Measurements from ENCODE around the gene NLRP6. TPM values are rescaled to one million over a fixed set of nuclear protein-coding genes. Genes with fewer than 3 reads are reported as not detected.

The NLRP6 gene
- polyA plus RNA-seq, 2 of the 4 experiments (the other 2 are of a cell fraction) = 0.03 TPM; not detected in 1

- ATAC-seq (no peak), DNase-seq (ENCODE audit: low read depth in 1 of 2, low spot score in 1 of 2) (no peak), FAIRE-seq (no peak)
- peaks cover 7% of the 10 kb centered on the region for H3K4me1 ChIP-seq
- no peak overlapping the region for H3K4me3 ChIP-seq
- no peak overlapping the region for H3K27ac ChIP-seq
- ChIA-PET CTCF (interaction anchor here (0.8 to 2.4 kb wide), 4 partner anchors 10 to 78 kb away, joined by 3 to 9 read pairs (median 4); no protein-coding TSS in a partner anchor), POLR2A (no interaction called here)
- peaks cover 6% of the 10 kb centered on the region; the same call in 2 of the 3 replicates for H3K9me3 ChIP-seq
- 76% methylated on average over 17 of the region's 18 CpGs for WGBS (ENCODE audit: missing lambda C conversion rate)
- H3K4me2 ChIP-seq = no peak overlapping the region
- no peak for TF ChIP-seq CBX8 (IDR thresholded peaks at IDR 0.05)
- TF ChIP-seq BHLHE40 (IDR thresholded peaks at IDR 0.05; ENCODE audit: low read depth, low read length) = no peak
- TF ChIP-seq CHD4 (IDR thresholded peaks at IDR 0.05; ENCODE audit: borderline replicate concordance) = no peak
- TF ChIP-seq HOXA7 (CRISPR knock-in tag; IDR thresholded peaks at IDR 0.05) = no peak
- TF ChIP-seq NPAS2 (CRISPR knock-in tag; IDR thresholded peaks at IDR 0.05; ENCODE audit: borderline replicate concordance) = no peak
- no peak for TF ChIP-seq EHF (CRISPR knock-in tag; IDR thresholded peaks at IDR 0.05)
- no peak for TF ChIP-seq GATA3 (IDR thresholded peaks at IDR 0.05; ENCODE audit: borderline replicate concordance)
- no peak for TF ChIP-seq HMGXB4 (CRISPR knock-in tag; IDR thresholded peaks at IDR 0.05; ENCODE audit: borderline replicate concordance)
- no peak for TF ChIP-seq ZC3H11A (IDR thresholded peaks at IDR 0.05)
- TF ChIP-seq MAFK (IDR thresholded peaks at IDR 0.05; ENCODE audit: partially characterized antibody) = no peak
- TF ChIP-seq RFX5 (IDR thresholded peaks at IDR 0.05) = no peak
- TF ChIP-seq HOXB5 (CRISPR knock-in tag; IDR thresholded peaks at IDR 0.05) = no peak
- TF ChIP-seq ZFP36 (IDR thresholded peaks at IDR 0.05; ENCODE audit: borderline replicate concordance, partially characterized antibody) = no peak
- no peak for TF ChIP-seq CTCF (IDR thresholded peaks at IDR 0.05)
- TF ChIP-seq SREBF2 (IDR thresholded peaks at IDR 0.05) = no peak
- TF ChIP-seq MAZ (IDR thresholded peaks at IDR 0.05; ENCODE audit: borderline replicate concordance, low read depth, low read length) = no peak
- no peak for TF ChIP-seq RARB (CRISPR knock-in tag; IDR thresholded peaks at IDR 0.05)
These were observed 7.5 kb upstream of the NLRP6 start for GRCh38 chr11:270451-271318.

GRCh38 chr11:271319-271715, 6.9 kb upstream of the NLRP6 start:
- Histone ChIP-seq H3K4me2 (no peak overlapping the region), H3K27ac (no peak overlapping the region), H3K4me3 (no peak overlapping the region), H3K4me1 (peaks cover 7% of the 10 kb centered on the region), H3K9me3 (no peaks in the 10 kb centered on the region; the same call in 2 of the 3 replicates)
- ChIA-PET CTCF (interaction anchor here (0.8 to 2.4 kb wide), 4 partner anchors 9 to 77 kb away, joined by 3 to 9 read pairs (median 4); no protein-coding TSS in a partner anchor), POLR2A (no interaction called here)
- TF ChIP-seq CTCF (IDR thresholded peaks at IDR 0.05) = no peak
- TF ChIP-seq ESRRA (IDR thresholded peaks at IDR 0.05; ENCODE audit: borderline replicate concordance, low read length) = no peak
- TF ChIP-seq JUNB (IDR thresholded peaks at IDR 0.05) = no peak
- no peak for TF ChIP-seq MYC (IDR thresholded peaks at IDR 0.05; ENCODE audit: borderline replicate concordance, low read length)
- TF ChIP-seq ZNF302 (CRISPR knock-in tag; IDR thresholded peaks at IDR 0.05) = no peak
- TF ChIP-seq E2F6 (IDR thresholded peaks at IDR 0.05; ENCODE audit: borderline replicate concordance, low read depth) = no peak
- no peak for TF ChIP-seq EHMT2 (IDR thresholded peaks at IDR 0.05; ENCODE audit: low read depth)
- TF ChIP-seq FOSB (CRISPR knock-in tag; IDR thresholded peaks at IDR 0.05) = no peak
- no peak for TF ChIP-seq HES2 (IDR thresholded peaks at IDR 0.05)
- no peak for TF ChIP-seq ZC3H11A (IDR thresholded peaks at IDR 0.05)
- TF ChIP-seq SREBF2 (IDR thresholded peaks at IDR 0.05) = no peak
- TF ChIP-seq ZSCAN20 (CRISPR knock-in tag; IDR thresholded peaks at IDR 0.05) = no peak
- TF ChIP-seq SMC3 (IDR thresholded peaks at IDR 0.05) = no peak
- TF ChIP-seq EP300 (IDR thresholded peaks at IDR 0.05) = no peak
- no peak for TF ChIP-seq NPAS2 (CRISPR knock-in tag; IDR thresholded peaks at IDR 0.05; ENCODE audit: borderline replicate concordance)
- TF ChIP-seq CBX2 (IDR thresholded peaks at IDR 0.05; ENCODE audit: borderline replicate concordance, low read depth) = no peak
- TF ChIP-seq BHLHE40 (IDR thresholded peaks at IDR 0.05; ENCODE audit: low read depth, low read length) = no peak
- no peak for ATAC-seq
- FAIRE-seq = no peak
- no peak for DNase-seq (ENCODE audit: low read depth in 1 of 2, low spot score in 1 of 2)
- WGBS (ENCODE audit: missing lambda C conversion rate) = 84% methylated on average over 8 of the region's 8 CpGs

Data from A549 (cell line).